Measurements from ENCODE around the gene RAD51B.

DNA sequence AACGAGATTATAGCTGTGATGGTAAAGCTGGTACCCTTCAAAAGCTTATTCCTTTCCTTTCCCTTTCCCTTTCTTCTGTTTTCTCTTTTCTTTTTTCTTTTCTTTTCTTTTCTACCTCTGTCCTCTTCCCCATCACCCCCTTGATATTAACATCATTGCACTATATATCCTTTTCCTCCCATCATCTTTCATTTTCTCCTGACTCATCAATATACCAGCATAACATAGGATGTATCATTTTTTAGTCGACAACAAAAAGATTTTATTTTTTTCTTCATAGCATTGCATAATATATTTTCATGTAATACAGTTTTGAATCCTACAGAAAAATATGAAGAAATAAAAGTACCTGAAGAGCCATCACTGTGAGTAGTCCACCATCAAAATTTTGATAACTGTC, 230.6 kb downstream of the RAD51B start:
- TF ChIP-seq POLR2AphosphoS5 (IDR thresholded peaks at IDR 0.05; ENCODE audit: low read depth, low read length): no peak
- TF ChIP-seq, protein P1, sequence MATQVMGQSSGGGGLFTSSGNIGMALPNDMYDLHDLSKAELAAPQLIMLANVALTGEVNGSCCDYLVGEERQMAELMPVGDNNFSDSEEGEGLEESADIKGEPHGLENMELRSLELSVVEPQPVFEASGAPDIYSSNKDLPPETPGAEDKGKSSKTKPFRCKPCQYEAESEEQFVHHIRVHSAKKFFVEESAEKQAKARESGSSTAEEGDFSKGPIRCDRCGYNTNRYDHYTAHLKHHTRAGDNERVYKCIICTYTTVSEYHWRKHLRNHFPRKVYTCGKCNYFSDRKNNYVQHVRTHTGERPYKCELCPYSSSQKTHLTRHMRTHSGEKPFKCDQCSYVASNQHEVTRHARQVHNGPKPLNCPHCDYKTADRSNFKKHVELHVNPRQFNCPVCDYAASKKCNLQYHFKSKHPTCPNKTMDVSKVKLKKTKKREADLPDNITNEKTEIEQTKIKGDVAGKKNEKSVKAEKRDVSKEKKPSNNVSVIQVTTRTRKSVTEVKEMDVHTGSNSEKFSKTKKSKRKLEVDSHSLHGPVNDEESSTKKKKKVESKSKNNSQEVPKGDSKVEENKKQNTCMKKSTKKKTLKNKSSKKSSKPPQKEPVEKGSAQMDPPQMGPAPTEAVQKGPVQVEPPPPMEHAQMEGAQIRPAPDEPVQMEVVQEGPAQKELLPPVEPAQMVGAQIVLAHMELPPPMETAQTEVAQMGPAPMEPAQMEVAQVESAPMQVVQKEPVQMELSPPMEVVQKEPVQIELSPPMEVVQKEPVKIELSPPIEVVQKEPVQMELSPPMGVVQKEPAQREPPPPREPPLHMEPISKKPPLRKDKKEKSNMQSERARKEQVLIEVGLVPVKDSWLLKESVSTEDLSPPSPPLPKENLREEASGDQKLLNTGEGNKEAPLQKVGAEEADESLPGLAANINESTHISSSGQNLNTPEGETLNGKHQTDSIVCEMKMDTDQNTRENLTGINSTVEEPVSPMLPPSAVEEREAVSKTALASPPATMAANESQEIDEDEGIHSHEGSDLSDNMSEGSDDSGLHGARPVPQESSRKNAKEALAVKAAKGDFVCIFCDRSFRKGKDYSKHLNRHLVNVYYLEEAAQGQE (IDR thresholded peaks at IDR 0.05; ENCODE audit: insufficient read depth in 1 of 2, low read depth in 2 of 2, low read length in 1 of 2): no peak
- TF ChIP-seq, protein P2, sequence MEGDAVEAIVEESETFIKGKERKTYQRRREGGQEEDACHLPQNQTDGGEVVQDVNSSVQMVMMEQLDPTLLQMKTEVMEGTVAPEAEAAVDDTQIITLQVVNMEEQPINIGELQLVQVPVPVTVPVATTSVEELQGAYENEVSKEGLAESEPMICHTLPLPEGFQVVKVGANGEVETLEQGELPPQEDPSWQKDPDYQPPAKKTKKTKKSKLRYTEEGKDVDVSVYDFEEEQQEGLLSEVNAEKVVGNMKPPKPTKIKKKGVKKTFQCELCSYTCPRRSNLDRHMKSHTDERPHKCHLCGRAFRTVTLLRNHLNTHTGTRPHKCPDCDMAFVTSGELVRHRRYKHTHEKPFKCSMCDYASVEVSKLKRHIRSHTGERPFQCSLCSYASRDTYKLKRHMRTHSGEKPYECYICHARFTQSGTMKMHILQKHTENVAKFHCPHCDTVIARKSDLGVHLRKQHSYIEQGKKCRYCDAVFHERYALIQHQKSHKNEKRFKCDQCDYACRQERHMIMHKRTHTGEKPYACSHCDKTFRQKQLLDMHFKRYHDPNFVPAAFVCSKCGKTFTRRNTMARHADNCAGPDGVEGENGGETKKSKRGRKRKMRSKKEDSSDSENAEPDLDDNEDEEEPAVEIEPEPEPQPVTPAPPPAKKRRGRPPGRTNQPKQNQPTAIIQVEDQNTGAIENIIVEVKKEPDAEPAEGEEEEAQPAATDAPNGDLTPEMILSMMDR (IDR thresholded peaks at IDR 0.05): no peak
